Fibroblast of gingiva (primary cell): ENCODE data around the gene SLCO2A1.

Experiments
- DNase-seq: peaks from one replicate; pipeline ENCODE4 v3.0.0-alpha.2; 2011; ENCODE audit warnings: low read depth

The SLCO2A1 gene

GRCh38 chr3:133884054-133884886, 145.5 kb downstream of the SLCO2A1 start:
- no peak for DNase-seq

- DNase-seq, result no peak
Observed at GRCh38 chr3:133883641-133884040, 146.1 kb downstream of the SLCO2A1 start.

- DNase-seq, result no peak
Observed at GRCh38 chr3:133882986-133883586, 146.6 kb downstream of the SLCO2A1 start.

GRCh38 chr3:133881939-133882825, 147.5 kb downstream of the SLCO2A1 start:
- DNase-seq, result no peak

- no peak for DNase-seq
Observed at GRCh38 chr3:133881492-133881891, 148.2 kb downstream of the SLCO2A1 start.

GRCh38 chr3:133880886-133881455, 148.8 kb downstream of the SLCO2A1 start:
- DNase-seq, result no peak

GRCh38 chr3:133880287-133880686, 149.4 kb downstream of the SLCO2A1 start:
- no peak for DNase-seq

GRCh38 chr3:133878518-133878917, 151.2 kb downstream of the SLCO2A1 start:
- no peak for DNase-seq
